SW480 (cell line): ENCODE results near the gene INPP5J.

Experiments used
- DNase-seq: peaks from one replicate; pipeline ENCODE4 v3.0.0-alpha.2; 2016; ENCODE audit warnings: low spot score

INPP5J gene

DNA sequence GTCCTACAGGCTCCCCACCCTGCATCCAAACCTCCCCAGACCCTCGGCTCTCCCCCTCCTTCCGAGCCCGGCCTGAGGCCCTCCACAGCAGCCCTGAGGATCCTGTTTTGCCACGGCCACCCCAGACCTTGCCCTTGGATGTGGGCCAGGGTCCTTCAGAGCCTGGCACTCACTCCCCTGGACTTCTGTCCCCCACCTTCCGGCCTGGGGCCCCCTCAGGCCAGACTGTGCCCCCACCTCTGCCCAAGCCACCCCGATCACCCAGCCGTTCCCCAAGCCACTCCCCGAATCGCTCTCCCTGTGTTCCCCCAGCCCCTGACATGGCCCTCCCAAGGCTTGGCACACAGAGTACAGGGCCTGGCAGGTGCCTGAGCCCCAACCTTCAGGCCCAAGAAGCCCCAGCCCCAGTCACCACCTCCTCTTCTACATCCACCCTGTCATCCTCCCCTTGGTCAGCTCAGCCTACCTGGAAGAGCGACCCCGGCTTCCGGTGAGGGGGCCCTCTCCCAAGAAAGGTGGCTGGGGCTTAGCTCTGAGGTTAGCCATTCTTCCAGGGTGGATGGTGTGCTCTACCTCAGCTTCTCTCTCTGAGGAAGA lies 2.9 kb downstream of the INPP5J start:
- DNase-seq: no peak

DNA sequence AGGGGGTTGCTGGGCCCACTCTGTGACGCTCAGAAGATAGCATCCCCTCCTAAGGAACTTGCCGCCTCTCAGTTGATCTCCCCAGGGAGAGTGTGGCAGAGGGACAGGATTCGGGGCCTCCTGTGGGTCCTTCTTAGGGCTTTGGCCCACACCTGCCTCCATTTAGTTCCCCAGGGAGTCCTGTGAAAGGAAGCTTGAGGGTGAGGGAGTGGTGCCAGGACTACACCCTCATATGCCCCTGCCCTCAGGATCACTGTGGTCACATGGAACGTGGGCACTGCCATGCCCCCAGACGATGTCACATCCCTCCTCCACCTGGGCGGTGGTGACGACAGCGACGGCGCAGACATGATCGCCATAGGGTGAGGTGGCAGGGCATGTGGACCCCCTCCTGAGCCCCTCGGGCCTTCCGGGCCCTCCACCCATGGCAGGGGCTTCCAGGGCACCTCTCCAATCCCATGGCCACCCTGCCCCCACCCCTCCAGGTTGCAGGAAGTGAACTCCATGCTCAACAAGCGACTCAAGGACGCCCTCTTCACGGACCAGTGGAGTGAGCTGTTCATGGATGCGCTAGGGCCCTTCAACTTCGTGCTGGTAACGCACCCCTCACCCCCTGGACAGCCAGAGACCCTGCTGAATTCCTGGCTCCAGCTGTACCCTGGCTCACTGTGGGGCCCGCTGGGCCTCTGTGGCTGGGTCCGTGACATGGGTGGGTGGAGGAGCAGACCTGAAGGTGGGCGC lies 3.5 kb downstream of the INPP5J start:
- no peak for DNase-seq

DNA sequence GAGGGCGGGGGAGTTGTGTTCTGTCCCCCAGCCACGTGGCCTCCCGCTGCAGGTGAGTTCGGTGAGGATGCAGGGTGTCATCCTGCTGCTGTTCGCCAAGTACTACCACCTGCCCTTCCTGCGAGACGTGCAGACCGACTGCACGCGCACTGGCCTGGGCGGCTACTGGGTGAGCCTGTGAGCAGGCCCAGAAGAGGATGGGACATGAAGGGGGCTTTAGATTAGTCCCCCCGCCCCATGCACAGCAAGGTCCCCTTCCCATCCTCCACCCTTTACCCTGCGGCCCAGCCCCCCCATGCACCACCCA lies 4.1 kb downstream of the INPP5J start:
- no peak for DNase-seq

DNA sequence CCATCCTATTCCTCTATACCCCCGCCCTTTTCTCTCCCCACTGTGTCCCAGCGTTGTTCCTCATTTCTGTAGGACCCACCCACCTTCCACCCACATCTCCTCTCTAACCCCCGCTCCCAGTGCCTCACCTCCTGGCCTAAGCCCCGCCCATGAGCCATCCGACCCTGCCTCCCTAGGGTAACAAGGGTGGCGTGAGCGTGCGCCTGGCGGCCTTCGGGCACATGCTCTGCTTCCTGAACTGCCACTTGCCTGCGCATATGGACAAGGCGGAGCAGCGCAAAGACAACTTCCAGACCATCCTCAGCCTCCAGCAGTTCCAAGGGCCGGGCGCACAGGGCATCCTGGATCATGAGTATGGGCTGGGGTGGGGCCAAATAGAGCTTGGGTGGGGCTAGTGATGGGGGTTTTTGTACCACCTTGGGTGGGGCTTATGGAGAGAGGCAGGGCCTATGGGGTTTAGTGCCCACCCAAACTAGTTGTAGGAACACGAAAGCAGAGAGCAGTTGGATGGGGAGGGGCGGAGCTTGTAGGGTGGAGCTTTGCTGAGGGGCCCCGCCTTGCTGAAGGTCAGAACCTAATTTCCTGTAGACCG lies 4.5 kb downstream of the INPP5J start:
- DNase-seq: no peak

GRCh38 chr22:31128156-31128555 lies 5.4 kb downstream of the INPP5J start:
- no peak for DNase-seq

- no peak for DNase-seq
Observed at GRCh38 chr22:31130873-31131272, 8.1 kb downstream of the INPP5J start.

- DNase-seq: no peak
Observed at GRCh38 chr22:31133911-31134310, 11.1 kb downstream of the INPP5J start.

- no peak for DNase-seq
Observed at GRCh38 chr22:31134688-31135087, 11.9 kb downstream of the INPP5J start.

DNA sequence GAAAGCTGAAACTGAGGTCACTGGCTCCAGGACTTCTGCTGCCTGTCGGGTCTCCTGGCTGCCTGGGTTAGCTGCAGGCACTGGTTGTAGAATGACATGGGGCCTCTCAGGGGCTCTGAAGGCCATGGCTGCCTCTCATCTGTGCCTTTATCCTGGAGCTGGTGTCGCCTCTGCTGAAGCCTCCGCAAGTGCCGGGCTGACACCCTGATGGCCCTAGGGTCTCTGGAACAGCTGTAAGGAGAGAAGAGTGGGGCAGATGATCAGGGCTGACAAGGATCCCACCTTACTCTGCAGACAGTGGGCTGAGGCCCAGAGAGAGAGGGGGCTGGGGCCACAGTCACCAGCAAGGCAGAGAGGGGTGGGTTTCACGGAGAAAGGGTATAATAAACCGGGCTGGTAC lies 12.9 kb downstream of the INPP5J start:
- DNase-seq: no peak

DNA sequence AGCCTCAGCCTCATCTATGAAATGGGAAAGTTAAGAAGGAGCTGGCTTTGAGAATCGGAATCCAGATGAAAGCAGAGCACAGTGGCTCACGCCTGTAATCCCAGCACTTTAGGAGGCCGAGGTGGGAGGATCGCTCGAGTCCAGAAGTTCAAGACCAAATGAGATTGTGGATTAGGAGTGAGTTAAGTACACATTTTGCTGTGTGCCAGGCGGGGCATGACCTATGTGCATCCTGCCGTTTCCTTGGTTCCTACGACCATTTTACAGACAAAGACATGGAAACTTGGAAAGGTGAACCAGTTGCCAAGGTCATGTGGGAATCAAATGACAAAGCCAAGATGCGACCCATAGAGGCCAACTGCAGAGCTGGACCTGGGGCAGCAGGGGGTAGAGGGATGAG lies 13.4 kb downstream of the INPP5J start:
- DNase-seq: no peak

GRCh38 chr22:31136711-31137110 lies 13.9 kb downstream of the INPP5J start:
- no peak for DNase-seq

- DNase-seq: no peak
Observed at GRCh38 chr22:31137721-31138120, 15.0 kb downstream of the INPP5J start.

DNA sequence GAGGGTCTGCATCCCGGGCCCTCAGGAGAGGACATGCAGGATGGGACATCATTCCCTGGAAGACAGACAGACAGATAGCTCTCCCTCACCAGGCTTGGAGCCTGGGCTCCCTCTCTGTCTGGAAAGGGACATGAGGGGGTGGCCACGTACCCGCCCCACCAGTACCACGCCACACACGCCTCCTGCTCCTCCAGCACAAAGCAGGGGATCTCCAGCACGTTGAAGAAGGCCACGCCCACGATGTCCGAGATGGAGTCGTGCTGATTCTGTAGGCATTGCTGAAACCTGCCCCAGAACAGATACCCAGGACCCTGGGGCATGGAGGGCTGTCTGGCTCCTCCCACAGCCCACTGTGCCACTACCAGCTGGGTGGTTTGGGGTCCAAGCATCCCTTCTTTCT lies 15.4 kb downstream of the INPP5J start:
- DNase-seq: no peak

DNA sequence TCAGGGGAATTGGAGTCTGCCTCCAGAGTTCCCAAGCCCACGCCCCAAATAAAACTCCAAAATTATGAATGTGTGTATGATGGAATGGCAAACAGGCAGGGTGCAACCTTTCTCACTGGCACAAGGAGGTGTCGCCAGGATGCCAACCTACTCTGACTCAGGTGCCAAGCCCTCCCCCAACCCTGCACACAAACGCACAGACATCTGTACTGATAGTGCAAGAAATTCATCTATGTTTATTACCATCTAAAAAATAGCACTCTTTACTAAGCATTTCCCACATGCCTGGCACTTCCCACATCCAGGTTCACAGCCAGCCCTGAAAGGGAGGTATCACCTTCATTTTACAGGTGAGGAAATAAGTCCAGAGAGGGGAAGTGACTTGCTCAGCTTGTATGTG lies 16.3 kb downstream of the INPP5J start:
- DNase-seq: no peak

DNA sequence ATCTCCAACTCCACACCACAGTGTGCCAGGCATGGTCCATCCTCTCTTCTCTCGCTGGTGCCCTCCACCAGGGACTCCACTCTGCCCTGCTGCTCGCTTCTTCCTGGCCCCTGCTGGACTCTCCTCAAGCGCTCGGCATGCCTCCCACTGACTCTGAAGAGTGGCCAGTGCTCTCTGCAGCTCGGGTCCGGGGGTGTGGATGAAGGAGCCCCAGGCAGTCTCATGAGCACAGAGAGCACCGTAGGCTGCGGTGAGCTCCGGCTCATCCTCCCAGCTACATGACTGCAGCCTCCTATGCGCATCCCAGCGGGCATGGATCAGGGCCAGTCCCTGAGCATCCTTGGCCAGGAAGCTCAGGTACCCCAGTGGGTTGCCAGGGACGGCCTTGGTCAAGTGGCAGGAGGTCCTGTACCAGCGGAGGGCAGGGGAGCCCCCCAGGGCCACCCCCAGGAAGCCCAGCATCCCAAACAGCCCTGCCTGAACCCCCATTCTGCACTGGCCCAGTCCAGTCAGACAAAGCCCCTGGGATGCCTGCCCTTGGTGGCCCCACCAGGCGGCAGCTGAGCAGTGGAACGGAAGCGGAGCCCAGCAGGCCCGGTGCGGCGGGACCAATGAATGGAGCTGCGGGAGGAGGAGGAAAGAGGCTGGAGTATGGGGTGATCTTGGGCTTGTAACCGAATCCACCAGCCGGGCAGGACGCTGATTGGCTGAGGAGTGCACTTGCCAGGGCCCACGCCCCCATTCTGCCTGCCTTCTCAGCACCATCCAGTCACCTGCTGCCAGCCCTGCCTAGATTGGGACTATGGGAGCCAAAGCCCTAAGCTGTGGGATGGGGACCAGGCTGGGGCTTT lies 17.3 kb downstream of the INPP5J start, which contains the start of gene PLA2G3:
Gene PLA2G3, minus strand, starts transcription at position 643 of the 851 bp plus-strand sequence. Its CDS starts 154 bp downstream, at position 489.
- no peak for DNase-seq

DNA sequence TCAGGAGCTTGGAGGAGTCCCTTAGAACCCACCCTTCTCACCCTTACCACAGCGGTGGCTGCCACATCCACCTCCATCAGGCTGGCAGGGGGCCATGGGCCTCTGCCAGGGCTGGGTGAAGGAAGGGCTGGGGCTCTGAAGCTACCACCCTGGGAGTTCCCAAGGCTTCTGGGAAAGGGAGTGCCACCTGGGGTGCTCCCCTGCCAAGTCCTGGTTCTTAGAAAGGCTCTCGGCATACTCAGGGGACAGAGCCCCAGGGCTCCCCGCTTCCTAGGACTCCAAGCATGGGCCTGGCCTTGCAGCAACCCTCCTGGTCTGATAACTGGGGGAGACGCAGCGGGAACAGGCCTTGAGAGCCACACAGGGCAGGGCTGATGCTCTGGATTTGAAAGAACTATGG lies 18.0 kb downstream of the INPP5J start:
- DNase-seq: no peak

DNA sequence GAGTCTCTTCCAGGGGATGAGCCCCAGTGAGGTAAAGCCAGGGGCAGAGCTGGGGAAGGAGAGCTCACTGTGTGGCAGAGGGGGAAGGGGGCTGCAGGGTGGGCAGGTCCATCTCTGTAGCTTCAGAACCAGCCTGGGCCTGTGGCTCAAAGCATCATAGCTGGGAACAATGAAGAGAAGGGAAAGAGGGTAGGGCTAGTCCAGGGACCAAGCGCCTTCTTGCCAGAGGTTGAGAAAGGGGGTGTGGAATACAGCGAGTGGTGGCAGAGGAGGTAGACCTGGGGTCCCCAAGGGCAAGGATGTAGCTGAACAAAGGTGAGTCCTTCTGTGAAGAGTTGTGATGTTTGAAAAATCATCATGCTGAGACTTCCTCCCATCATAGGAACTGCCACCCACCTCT lies 18.8 kb downstream of the INPP5J start:
- DNase-seq: no peak

- DNase-seq: no peak
Observed at GRCh38 chr22:31142285-31142684, 19.5 kb downstream of the INPP5J start.

- DNase-seq: no peak
Observed at GRCh38 chr22:31143038-31143437, 20.3 kb downstream of the INPP5J start.

DNA sequence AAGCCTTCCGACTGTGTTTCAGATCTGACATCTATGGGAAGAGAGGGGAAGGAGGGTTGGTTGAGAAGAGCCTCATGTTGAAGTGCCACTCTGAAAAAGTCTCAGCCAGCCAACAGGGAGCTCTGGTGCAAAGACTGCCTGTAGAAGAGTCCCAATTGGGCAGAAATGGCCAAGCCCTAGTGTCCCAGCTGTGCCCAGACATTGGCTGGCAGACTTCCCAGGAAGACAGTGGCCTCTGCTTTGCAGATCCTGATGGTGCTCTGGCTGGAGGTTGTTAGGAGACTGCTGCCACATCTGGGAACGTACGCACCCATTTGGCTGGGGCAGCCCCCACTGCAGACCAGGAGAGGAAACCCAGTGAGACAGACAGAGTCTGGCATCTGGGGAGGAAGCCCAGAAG lies 20.8 kb downstream of the INPP5J start:
- no peak for DNase-seq

GRCh38 chr22:31144223-31144622 lies 21.5 kb downstream of the INPP5J start:
- DNase-seq: peak; percentile 47

DNA sequence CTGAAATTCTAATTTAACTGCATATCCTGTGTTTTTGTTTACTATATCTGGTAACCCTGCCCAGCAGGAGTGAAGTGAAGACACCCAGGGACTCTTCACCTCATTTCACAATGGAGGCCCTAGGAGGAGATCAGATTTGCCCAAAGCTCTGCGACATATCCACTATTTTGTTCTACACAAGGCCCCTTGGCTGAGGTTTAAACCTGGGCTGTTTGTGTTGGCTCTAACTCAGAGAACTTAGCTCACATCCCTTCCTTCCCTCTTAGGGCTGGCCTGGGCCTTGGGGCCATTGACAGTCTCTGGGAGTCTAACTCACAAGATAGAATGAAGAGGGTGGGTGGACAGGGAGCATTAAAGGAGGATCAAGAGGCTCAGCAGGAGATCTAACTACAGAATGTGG lies 25.7 kb downstream of the INPP5J start:
- no peak for DNase-seq
